GM03348 (cell line): ENCODE results near the gene RNASEH2C.
"Not testable (repeated sequence)": the region's sequence is repeated elsewhere in the genome, so short reads cannot be mapped to it uniquely, and the experiment has no call there.

Source experiments
- DNase-seq: peaks from one replicate; pipeline ENCODE4 v3.0.0; 2012; ENCODE audit warnings: low spot score

RNASEH2C gene

GRCh38 chr11:65716774-65717405 lies 3.7 kb downstream of the RNASEH2C start:
- DNase-seq: no peak

- no peak for DNase-seq
Measured at GRCh38 chr11:65716302-65716701, 4.3 kb downstream of the RNASEH2C start.

GRCh38 chr11:65714433-65714832 lies 6.2 kb downstream of the RNASEH2C start:
- DNase-seq: no peak

GRCh38 chr11:65713212-65713969 lies 7.2 kb downstream of the RNASEH2C start:
- DNase-seq: no peak

- DNase-seq: no peak
Measured at GRCh38 chr11:65712633-65713076, 7.9 kb downstream of the RNASEH2C start.

- DNase-seq: peak; percentile 95
Measured at GRCh38 chr11:65711785-65712632, 8.6 kb downstream of the RNASEH2C start, which contains the start of gene KAT5. Gene KAT5 (plus strand): TSS chr11:65712252. CDS start chr11:65712268, 16 bp downstream.

- DNase-seq: no peak
Measured at GRCh38 chr11:65710421-65710820, 10.2 kb downstream of the RNASEH2C start.

GRCh38 chr11:65709661-65710060 lies 10.9 kb downstream of the RNASEH2C start:
- no peak for DNase-seq

- DNase-seq: no peak
Measured at GRCh38 chr11:65708451-65708850, 12.1 kb downstream of the RNASEH2C start.

- DNase-seq: not testable (repeated sequence)
Measured at GRCh38 chr11:65707002-65707401, 13.6 kb downstream of the RNASEH2C start.

- not testable (repeated sequence) for DNase-seq
Measured at GRCh38 chr11:65706303-65706763, 14.3 kb downstream of the RNASEH2C start.

GRCh38 chr11:65703846-65704245 lies 16.8 kb downstream of the RNASEH2C start:
- no peak for DNase-seq

- no peak for DNase-seq
Measured at GRCh38 chr11:65701686-65702085, 18.9 kb downstream of the RNASEH2C start.

- DNase-seq: no peak
Measured at GRCh38 chr11:65700399-65700798, 20.2 kb downstream of the RNASEH2C start.

- no peak for DNase-seq
Measured at GRCh38 chr11:65699306-65699705, 21.3 kb downstream of the RNASEH2C start.

GRCh38 chr11:65698205-65698604 lies 22.4 kb downstream of the RNASEH2C start:
- DNase-seq: no peak

- no peak for DNase-seq
Measured at GRCh38 chr11:65696802-65697552, 23.6 kb downstream of the RNASEH2C start.

GRCh38 chr11:65695459-65696241 lies 24.9 kb downstream of the RNASEH2C start:
- no peak for DNase-seq

GRCh38 chr11:65692367-65692766 lies 28.2 kb downstream of the RNASEH2C start:
- no peak for DNase-seq

- DNase-seq: not testable (repeated sequence)
Measured at GRCh38 chr11:65691847-65692246, 28.8 kb downstream of the RNASEH2C start.

- DNase-seq: no peak
Measured at GRCh38 chr11:65685981-65686380, 34.6 kb downstream of the RNASEH2C start.
